GM11168 (cell line): Measurements from ENCODE around the gene TXNRD1.
"Not testable (repeated sequence)": the region's sequence is repeated elsewhere in the genome, so short reads cannot be mapped to it uniquely, and the experiment has no call there.

Experiments
- in situ Hi-C: fragments of 300-500 bp; cut with MboI; formaldehyde crosslinking; loops from one replicate; pipeline ENCODE4 v1.12.0; 2022; ENCODE audit warnings: low sequenced_read_pairs; ENCODE audit not compliant: unreplicated experiment

The TXNRD1 gene

DNA sequence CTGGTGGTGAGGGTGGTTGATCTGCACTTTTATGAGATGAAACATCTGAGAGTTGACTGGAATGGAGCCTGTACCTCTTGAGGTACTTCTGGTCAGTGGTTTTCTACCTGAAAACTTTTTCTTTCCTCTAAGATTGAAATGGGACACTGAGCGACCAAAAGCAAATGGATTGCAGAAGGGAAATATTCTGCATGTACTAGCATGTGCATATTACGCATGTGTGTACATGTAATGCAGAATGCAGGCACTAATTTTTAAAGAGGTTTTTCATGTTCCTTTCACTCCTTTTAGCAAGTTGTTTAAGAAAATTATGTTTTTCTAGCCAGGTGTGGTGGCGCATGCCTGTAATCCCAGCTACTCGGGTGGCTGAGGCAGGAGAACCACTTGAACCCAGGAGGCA is 59.2 kb downstream of the TXNRD1 start:
- in situ Hi-C loops: no loop called here

DNA sequence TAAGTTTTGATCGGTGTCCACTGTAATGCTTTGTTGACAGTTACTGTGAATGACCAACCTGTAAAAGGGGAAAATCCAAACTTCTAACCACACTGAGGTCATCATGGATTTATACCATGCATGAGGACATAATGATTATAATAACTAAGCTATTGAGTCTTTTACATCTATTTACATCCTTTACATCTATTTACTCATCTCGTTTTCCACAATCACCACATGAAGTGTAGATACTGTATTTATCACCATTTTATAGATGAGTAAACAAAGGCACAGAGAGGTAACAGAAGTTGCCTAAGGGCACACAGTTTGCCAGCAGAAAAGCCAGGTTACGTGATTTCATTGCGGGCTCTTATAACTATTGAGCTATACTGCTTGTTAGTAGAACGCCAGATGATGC is 60.1 kb downstream of the TXNRD1 start:
- in situ Hi-C loops: no loop called here

DNA sequence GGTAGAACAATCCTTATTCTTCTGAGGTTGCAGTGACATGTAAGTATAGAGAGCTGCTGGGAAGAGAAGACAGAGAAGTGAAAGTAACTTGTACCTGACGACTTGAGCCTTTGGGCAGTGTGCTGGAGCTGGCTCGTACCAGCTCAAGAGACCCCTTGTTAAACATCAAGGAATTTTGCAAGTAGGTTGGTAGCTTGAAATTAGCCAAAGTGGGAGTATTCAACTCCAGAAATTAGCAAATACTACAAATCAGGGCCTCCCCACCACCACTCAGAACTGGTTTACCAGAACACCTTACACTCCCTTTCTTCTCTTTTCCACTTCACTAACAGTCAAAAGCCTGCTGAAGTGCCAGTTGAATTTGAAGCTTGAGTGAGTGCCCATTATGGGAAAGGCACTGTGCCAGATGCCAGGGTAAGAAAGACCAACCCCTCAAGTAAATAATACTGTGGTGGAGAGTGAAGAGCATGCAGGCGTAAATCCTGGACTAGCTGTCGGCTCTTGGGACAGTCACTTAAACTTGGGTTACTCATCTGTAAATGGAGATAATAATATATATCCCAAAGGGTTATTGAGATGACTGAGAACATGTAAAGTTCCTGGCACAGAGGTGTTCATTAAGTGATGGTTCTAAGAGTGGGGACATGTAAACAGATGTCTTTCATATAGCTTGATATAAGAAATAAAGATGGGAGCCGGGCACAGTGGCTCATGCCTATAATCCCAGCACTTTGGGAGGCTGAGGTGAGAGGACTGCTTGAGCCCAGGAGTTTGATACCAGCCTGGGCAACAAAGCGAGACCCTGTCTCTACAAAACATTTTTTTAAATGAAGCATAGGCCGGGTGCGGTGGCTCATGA is 60.9 kb downstream of the TXNRD1 start:
- in situ Hi-C loops: no loop called here

DNA sequence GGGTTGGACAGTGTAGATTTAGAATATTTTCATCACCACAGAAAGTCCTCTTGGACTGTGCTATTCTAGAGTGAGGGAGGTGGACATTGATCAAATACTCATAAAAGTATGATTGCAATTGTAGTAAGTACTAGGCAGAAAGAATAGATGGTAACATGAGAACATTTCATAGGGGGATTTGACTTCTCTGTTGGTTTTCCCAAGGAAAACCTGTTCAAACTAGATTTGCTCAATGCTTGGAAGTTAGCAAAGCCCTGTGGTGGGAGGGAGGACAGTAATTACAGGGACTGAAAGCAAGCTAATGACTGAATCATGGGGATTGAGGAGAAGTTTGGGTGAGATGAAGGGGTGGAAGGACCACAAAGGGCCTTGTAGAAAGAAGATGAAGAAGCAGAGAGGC is 63.6 kb downstream of the TXNRD1 start:
- in situ Hi-C loops: no loop called here

DNA sequence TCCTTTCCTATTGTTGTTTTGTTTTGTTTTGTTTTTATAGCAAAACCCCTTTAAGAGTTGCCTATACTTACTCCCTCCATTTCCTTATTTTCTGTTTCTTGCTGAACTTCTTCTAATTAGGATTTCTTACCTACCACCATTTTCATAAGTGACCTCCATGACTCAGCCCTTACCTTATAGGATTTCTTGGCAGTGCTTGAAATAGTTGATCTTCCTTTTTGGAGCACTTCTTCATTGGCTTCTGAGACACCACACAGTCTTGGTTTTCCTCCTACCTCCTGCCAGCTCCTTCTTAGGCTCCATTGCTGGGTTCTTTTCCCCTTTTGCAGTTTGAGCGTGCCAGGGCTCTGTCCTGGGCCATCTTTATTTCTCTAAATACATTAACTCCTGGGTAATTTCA is 64.5 kb downstream of the TXNRD1 start:
- in situ Hi-C loops: no loop called here

DNA sequence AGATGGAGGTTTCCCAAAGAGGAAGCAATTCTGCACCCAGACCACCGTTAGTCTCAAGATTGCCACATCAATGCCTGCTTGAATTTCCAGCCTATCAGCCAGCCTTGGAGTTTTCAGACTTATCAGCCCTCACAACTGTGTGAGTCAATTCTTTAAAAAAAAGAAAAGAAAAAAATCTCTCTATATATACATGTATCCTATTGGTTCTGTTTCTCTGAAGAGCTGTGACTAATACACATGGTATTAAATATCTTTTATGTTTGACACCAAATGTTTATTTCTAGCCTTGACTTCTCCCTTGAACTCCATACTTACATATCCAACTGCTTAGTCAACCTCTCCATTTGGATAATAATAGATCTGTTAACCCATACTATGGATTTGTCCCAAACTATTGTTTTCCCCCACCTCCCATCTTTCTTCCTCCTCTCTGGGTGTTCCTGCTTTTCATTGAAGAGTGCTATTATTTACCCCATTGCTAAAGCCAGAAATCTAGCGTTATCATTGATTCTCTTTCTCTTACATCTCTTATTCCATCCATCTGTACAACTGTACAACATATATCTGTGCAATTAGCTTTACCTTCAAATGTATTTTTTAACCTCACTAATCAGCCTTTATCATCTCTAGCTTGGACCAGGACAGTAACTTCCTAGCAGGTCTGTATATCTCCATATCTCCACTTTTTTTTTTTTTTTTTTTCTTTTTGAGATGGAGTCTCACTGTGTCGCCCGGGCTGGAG is 65.3 kb downstream of the TXNRD1 start:
- in situ Hi-C loops: no loop called here

DNA sequence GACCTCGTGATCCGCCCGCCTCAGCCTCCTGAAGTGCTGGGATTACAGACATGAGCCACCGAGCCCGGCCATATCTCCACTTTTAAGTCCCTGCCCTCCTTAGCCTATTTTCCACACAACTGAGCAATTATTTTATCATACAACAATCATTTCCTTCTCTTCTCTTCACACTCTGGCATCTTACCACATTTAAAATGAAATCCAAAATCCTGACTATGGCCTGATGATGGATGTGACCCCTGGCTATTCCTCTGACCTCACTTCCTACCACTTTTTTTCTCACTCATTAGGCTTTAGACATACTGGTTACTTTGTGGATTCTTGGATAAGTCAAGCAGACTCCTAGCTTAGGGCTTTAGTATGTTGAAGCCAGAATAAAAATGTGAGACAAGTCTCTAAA is 66.1 kb downstream of the TXNRD1 start:
- in situ Hi-C loops: no loop called here

DNA sequence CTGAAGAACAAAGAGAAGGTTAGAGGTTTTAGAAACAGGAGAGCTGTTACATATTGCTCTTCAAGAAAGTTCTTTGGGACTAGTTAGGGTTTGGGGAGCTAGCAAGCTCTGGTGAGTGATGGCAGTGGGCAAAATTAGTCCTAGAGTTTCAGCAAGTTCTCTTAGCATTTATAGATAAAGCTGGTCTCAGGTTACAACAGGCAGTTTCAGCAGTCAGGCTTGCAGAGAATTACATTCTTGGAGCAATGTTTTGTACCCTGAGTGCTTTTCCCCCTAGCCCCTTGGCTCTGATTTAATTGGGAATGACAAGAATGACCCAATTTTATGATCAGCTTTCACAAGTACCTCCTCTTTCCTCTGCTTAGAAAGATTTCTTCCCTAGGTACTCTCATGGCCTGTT is 66.5 kb downstream of the TXNRD1 start:
- in situ Hi-C loops: no loop called here

DNA sequence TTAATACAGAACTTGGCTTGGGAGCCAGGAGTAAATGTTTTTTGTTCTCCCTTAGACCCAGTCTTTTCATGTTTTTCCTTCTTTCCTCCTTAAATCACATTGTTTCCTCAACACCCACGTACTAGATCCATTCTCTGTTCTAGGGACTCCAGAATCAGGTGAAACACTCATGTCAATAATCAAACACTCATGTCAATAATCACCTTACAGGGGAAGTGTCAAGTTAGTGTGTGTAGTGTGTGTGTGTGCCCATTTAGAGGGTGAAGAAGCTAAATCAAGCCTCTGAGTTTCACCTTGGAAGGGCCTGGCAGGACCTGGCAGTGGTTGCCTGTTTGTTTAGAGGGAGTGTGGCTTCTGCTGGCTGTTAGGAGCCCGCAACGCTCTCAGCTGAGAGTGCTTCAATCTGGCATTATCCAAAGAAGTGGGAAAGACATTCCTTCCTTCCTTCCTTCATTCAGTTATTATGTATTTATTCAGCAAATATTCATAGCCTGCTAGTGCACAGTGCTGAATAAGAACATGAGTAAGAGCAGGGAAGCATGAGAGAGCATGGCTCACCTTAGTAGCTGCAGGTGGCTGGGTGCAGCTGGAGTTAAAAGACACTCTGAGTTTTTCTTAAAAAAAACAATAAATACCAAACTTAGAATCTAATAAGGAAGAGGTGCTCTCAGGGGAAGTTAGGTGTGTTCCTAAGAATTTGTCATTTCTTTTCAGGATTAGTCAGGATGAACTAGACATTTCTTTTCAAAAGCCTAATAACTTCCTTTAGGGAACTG is 70.3 kb downstream of the TXNRD1 start:
- in situ Hi-C loops: no loop called here

DNA sequence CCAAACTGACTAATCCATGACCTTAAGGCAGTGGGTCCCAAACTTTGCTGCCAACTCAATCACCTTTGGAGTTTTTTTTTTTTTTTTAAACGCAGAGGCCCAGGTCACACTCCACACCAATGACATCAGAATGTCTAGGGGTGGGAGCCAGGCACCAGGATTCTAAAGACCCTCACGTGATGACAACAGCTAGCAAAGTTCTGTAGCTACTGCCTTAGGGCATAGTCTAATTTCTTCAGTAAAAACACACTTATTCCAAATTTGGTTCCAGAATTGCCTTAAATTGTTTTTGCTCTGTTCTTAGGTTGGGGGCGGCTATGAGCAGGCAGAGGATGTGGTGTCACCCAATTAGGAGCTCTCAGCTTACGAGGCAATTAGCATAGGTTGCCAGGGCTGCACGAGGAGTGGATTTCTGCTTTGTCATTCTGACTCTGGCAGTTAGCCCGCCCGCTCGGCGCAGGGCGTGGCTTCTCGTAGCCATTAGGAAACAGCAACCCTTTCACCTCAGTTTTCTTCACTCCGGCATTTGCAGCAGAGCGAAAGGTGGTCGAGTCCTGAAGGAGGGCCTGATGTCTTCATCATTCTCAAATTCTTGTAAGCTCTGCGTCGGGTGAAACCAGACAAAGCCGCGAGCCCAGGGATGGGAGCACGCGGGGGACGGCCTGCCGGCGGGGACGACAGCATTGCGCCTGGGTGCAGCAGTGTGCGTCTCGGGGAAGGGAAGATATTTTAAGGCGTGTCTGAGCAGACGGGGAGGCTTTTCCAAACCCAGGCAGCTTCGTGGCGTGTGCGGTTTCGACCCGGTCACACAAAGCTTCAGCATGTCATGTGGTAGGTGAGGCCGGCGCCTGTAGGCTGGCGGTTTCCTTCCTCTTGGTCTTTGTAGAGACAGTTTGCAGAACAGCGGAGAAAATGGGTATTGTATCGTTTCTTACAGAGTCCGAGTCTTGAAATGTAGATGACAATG is 71.2 kb downstream of the TXNRD1 start:
- in situ Hi-C loops: no loop called here

DNA sequence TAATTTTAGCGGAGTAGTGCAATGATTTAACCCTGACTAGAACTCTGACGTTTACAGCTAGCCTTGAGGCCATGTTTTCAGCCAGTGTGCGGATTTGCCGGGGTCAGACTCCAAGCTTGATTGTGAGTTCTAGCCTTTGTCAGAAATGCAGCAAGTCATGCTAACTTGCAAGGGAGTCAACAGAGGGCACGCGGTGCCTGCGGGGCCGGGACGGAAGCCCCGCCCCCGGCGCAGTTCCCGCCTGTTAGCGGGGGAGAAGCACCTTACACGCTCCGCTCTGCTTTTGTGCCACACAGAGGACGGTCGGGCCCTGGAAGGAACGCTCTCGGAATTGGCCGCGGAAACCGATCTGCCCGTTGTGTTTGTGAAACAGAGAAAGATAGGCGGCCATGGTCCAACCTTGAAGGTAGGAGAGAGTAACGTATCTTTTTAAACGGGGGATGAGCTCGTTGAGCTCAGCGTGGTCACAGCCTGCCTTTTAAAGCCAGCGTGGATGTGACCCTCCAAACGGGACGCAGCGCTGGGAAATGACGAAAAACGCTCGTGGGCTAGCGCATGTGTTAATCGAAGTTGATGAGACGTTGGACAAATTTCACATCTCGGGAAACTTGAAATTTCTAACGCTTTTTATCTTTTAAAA is 73.2 kb downstream of the TXNRD1 start:
- in situ Hi-C loops: no loop called here

DNA sequence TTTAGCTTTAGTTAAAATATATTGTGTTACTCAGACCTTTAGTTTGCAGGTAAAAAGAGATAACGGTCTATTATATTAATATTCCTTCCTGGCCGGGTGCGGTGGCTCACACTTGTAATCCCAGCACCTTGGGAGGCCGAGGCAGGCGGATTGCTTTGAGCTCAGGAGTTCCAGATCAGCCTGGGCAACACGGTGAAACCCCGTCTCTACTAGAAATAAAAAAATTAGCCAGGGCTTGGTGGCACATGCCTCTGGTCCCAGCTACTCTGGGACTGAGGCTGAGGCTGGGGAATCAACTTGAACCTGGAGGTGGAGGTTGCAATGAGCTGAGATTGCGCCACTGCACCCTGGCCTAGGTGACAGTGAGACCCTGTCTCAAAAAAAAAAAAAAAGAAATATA is 74.7 kb downstream of the TXNRD1 start:
- in situ Hi-C loops: no loop called here

DNA sequence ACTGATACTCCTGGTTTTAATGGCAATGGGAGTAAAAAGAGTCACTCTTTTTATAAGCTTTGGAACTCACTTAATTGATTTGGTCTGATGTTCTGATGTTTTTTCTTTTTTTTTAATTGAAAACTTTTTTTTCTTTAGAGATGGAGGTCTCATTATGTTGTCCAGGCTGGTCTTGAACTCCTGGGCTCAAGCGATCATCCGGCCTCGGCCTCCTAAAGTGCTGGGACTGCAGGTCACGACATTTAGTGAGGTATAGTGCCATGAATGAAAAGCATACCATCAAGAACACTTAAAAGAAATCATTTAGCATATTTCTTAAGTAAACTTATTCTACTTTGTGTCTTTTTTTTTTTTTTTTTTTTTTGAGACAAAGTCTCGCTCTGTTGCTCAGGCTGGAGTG is 75.3 kb downstream of the TXNRD1 start:
- in situ Hi-C loops: no loop called here

DNA sequence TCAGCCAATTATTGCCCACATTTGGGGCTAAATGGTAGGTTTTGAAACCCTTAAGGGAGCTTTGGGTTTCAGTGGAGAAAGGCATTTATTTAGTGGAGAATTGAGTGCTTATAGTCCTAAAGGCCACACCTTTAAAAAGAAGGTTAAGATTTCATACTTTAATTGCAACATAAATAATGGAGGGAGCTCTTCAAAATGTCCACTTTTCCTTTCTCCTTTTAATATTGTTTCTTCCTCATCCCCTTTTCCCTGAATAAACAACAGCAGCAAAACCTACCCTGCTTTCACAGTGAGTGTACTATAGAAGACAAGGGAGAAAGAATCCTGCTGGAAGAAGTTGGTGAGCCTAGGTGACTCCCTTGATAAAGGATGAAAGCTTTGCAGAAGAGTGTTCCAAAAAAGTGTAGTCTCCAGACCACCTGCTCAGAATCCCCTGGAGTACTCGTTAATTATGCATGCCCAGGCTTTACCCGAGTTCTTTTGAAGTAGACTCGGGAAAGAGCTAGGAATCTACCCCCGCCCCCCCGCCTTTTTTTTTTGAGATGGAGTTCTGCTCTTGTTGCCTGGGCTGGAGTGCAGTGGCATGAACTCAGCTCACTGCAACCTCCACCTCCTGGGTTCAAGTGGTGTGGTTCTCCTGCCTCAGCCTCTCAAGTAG is 76.4 kb downstream of the TXNRD1 start:
- in situ Hi-C loops: no loop called here

DNA sequence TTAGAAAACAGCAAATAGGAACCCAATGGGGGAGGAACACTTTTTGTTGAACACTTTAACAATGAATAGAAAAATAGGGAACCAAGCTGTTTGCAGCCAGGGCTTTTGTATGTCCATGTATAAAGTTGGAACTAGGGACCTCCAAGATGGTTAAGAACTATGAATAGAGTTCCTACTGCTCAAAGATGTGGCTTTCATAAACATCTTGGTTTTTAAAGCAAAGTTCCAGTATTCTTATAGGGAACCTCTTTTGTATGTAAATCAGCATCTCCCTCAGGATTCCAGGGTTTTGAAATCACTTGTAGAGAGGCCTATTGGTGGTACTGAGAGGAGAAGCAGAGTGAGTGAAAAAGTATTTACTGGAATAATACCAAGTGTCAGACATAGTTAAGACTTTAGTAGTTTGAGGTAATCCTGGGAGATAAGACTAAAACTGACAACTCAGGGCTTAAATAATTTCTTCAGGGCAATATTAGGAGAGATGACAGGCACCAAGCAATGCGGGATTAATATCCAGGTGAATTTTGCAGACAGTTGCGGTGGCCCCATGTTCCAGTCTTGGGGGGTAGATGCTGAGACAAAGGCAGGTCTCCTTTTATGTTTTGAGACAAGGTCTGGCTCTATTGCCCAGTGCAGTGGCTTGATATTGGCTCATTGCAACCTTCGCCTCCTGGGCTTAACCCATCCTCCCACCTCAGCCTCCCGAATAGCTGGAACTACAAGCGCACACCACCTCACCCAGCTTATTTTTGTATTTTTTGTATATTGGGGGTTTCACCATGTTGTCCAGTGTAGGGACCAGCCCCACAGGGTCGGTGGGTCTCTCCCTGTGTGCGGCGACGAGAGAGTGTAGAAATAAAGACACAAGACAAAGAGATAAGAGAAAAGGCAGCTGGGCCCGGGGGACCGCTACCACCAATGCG is 77.6 kb downstream of the TXNRD1 start:
- in situ Hi-C loops: no loop called here

DNA sequence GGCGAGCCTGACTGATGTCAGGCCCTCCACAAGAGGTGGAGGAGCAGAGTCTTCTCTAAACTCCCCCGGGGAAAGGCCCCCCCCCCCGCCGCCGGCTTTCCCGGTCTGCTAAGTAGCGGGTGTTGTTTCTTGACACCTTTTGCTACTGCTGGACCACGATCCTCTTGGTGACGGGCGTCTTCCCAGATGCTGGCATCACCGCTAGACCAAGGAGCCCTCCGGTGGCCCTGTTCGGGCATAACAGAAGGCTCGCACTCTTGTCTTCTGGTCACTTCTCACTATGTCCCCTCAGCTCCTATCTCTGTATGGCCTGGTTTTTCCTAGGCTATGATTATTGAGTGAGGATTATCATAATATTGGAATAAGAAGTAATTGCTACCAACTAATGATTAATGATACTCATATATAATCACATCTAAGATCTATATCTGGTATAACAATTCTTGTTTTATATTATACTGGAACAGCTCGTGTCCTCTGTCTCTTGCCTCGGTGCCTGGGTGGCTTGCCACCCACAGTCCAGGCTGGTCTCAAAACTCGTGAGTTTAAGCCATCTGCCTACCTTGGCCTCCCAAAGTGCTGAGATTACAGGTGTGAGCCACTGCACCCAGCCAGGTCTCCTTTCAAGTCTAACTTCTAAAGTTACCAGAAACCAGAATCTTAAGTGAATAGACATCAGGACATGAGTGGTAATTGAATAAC is 78.7 kb downstream of the TXNRD1 start:
- in situ Hi-C loops: not testable (repeated sequence)

DNA sequence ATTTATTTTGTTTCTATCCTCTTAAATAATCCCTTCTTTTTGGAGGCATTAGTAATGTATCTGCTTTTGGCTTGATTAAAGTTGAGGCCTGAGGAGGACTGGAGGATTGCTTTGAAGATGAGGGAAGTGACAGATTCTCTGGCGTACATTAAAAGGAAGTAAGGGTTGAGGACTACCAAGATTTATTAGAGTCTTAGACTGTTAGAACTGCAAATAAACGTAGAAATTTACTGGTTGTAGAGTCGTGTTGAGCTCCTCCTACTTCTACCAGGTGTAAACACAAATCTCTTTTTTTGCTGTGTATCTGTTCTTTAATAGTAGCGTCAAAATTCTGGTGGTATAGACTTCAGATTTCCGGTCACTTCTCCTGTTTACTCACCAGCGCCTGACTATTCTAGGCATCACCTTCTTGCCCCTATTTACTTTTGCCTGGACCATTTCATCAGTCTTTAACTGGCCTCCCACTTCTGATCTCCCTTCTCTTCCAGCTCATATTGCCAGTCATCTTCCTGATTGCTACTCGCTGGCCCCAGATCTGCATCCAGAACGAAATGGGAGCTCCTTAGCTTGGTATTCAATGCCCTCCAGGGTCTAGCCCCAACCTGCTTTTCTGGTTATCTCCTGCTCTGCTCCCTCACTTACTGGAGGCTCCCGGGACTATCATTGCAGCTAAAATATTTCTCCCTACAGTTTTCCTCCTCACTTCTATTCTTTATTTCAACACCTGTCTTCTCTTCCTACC is 79.5 kb downstream of the TXNRD1 start:
- in situ Hi-C loops: no loop called here
